Measurements from ENCODE around the gene SLC9A9. TPM values are rescaled to one million over a fixed set of nuclear protein-coding genes. Genes with fewer than 3 reads are reported as not detected.

SLC9A9 gene
- total RNA-seq, 1 donor from 2014 or later = 3.0 TPM

GRCh38 chr3:143576568-143577270, 271.5 kb downstream of the SLC9A9 start:
- no peaks in the 10 kb centered on the region for H3K27me3 ChIP-seq (ENCODE audit: control insufficient read depth, insufficient read depth, low read length)
- no peaks in the 10 kb centered on the region for H3K36me3 ChIP-seq (ENCODE audit: control insufficient read depth, insufficient read depth, low read length)
- no peak for TF ChIP-seq CTCF (IDR thresholded peaks at IDR 0.05; ENCODE audit: insufficient read depth, low read length, poor library complexity, severe bottlenecking)
- no peak for DNase-seq (ENCODE audit: low read depth)
- no peak overlapping the region for H3K4me3 ChIP-seq (ENCODE audit: low read depth, low read length)

- Histone ChIP-seq H3K27me3 (ENCODE audit: control insufficient read depth, insufficient read depth, low read length) (no peaks in the 10 kb centered on the region), H3K4me3 (ENCODE audit: low read depth, low read length) (no peak overlapping the region), H3K36me3 (ENCODE audit: control insufficient read depth, insufficient read depth, low read length) (no peaks in the 10 kb centered on the region)
- no peak for TF ChIP-seq CTCF (IDR thresholded peaks at IDR 0.05; ENCODE audit: insufficient read depth, low read length, poor library complexity, severe bottlenecking)
- no peak for DNase-seq (ENCODE audit: low read depth)
Measured at GRCh38 chr3:143574933-143575332, 273.3 kb downstream of the SLC9A9 start.

GRCh38 chr3:143573610-143574303, 274.5 kb downstream of the SLC9A9 start:
- no peak for TF ChIP-seq CTCF (IDR thresholded peaks at IDR 0.05; ENCODE audit: insufficient read depth, low read length, poor library complexity, severe bottlenecking)
- H3K4me3 ChIP-seq (ENCODE audit: low read depth, low read length) = no peak overlapping the region
- H3K36me3 ChIP-seq (ENCODE audit: control insufficient read depth, insufficient read depth, low read length) = no peaks in the 10 kb centered on the region
- no peaks in the 10 kb centered on the region for H3K27me3 ChIP-seq (ENCODE audit: control insufficient read depth, insufficient read depth, low read length)
- DNase-seq (ENCODE audit: low read depth) = no peak

GRCh38 chr3:143571548-143571947, 276.7 kb downstream of the SLC9A9 start:
- Histone ChIP-seq H3K4me3 (ENCODE audit: low read depth, low read length) (no peak overlapping the region), H3K36me3 (ENCODE audit: control insufficient read depth, insufficient read depth, low read length) (no peaks in the 10 kb centered on the region), H3K27me3 (ENCODE audit: control insufficient read depth, insufficient read depth, low read length) (no peaks in the 10 kb centered on the region)
- TF ChIP-seq CTCF (IDR thresholded peaks at IDR 0.05; ENCODE audit: insufficient read depth, low read length, poor library complexity, severe bottlenecking) = no peak
- DNase-seq (ENCODE audit: low read depth) = no peak

GRCh38 chr3:143567823-143568222, 280.4 kb downstream of the SLC9A9 start:
- Histone ChIP-seq H3K4me3 (ENCODE audit: low read depth, low read length) (no peak overlapping the region), H3K27me3 (ENCODE audit: control insufficient read depth, insufficient read depth, low read length) (no peaks in the 10 kb centered on the region), H3K36me3 (ENCODE audit: control insufficient read depth, insufficient read depth, low read length) (no peaks in the 10 kb centered on the region)
- DNase-seq (ENCODE audit: low read depth) = no peak
- no peak for TF ChIP-seq CTCF (IDR thresholded peaks at IDR 0.05; ENCODE audit: insufficient read depth, low read length, poor library complexity, severe bottlenecking)
